GM18507 (cell line): Measurements from ENCODE around the gene CACNA2D3.
"Not testable (repeated sequence)": the region's sequence is repeated elsewhere in the genome, so short reads cannot be mapped to it uniquely, and the experiment has no call there.

Experiments
- DNase-seq: peaks from one replicate; pipeline ENCODE4 v3.0.0; 2011; ENCODE audit warnings: low read depth; ENCODE audit not compliant: insufficient read length; ENCODE audit errors: extremely low spot score
- FAIRE-seq: peaks from 2 replicates; lab custom pipeline; 2011; peaks lifted over from hg19 to GRCh38; lab: Jason Lieb, UNC

Gene CACNA2D3

GRCh38 chr3:54122324-54123002 is at the start of gene CACNA2D3:
CACNA2D3 (plus strand) TSS chr3:54122552.
- FAIRE-seq (no peak), DNase-seq (no peak)

- FAIRE-seq (no peak), DNase-seq (no peak)
Observed at GRCh38 chr3:54073386-54073785, 49.0 kb upstream of the CACNA2D3 start.

- no peak for DNase-seq
- no peak for FAIRE-seq
Observed at GRCh38 chr3:54079314-54079713, 43.0 kb upstream of the CACNA2D3 start.

- FAIRE-seq, result no peak
Observed at GRCh38 chr3:54079730-54080325, 42.5 kb upstream of the CACNA2D3 start.

GRCh38 chr3:54083921-54084320 is 38.4 kb upstream of the CACNA2D3 start:
- FAIRE-seq, result no peak
- DNase-seq, result no peak

More at GRCh38 chr3:54079730-54080325, 42.5 kb upstream of the CACNA2D3 start:
- DNase-seq, result no peak

GRCh38 chr3:54085936-54086335 is 36.4 kb upstream of the CACNA2D3 start:
- FAIRE-seq (no peak), DNase-seq (no peak)

- no peak for FAIRE-seq
- DNase-seq, result no peak
Observed at GRCh38 chr3:54086652-54087405, 35.5 kb upstream of the CACNA2D3 start.

GRCh38 chr3:54087581-54088410 is 34.6 kb upstream of the CACNA2D3 start:
- DNase-seq (no peak), FAIRE-seq (no peak)

- FAIRE-seq, result no peak
Observed at GRCh38 chr3:54093491-54094248, 28.7 kb upstream of the CACNA2D3 start.

GRCh38 chr3:54094926-54095325 is 27.4 kb upstream of the CACNA2D3 start:
- DNase-seq (no peak), FAIRE-seq (no peak)

More at GRCh38 chr3:54093491-54094248, 28.7 kb upstream of the CACNA2D3 start:
- no peak for DNase-seq

GRCh38 chr3:54099381-54099780 is 23.0 kb upstream of the CACNA2D3 start:
- DNase-seq (no peak), FAIRE-seq (no peak)

GRCh38 chr3:54104084-54104483 is 18.3 kb upstream of the CACNA2D3 start:
- DNase-seq (no peak), FAIRE-seq (no peak)

- not testable (repeated sequence) for FAIRE-seq, DNase-seq
Observed at GRCh38 chr3:54116129-54116528, 6.2 kb upstream of the CACNA2D3 start.

GRCh38 chr3:54120657-54121413 is 1.5 kb upstream of the CACNA2D3 start:
- FAIRE-seq (no peak), DNase-seq (peak; percentile 18)

- DNase-seq (no peak), FAIRE-seq (no peak)
Observed at GRCh38 chr3:54121414-54122323, 683 bp upstream of the CACNA2D3 start.

GRCh38 chr3:54123003-54123775 is 837 bp downstream of the CACNA2D3 start:
- no peak for DNase-seq
- no peak for FAIRE-seq

GRCh38 chr3:54123776-54124196 is 1.4 kb downstream of the CACNA2D3 start:
- FAIRE-seq (no peak), DNase-seq (no peak)
